GM23248 (cell line): ENCODE results near the gene SKAP2. TPM values are rescaled to one million over a fixed set of nuclear protein-coding genes. Genes with fewer than 3 reads are reported as not detected.

ENCODE experiments used
- DNase-seq: peaks from one replicate; pipeline ENCODE4 v3.0.0-alpha.2; 2015
- H2AFZ ChIP-seq: fragments of 200-600 bp; sonication (generic); 2 replicates; pipeline ENCODE4 v1.6.1; 2016; ENCODE audit warnings: antibody characterized with exemption
- H3F3A ChIP-seq: fragments of 200-600 bp; sonication (generic); 2 replicates; pipeline ENCODE4 v1.6.1; 2016; ENCODE audit warnings: mild to moderate bottlenecking, antibody characterized with exemption, mixed run types; ENCODE audit not compliant: insufficient read depth
- H3K27ac ChIP-seq: fragments of 200-600 bp; sonication (generic); 2 replicates; pipeline ENCODE4 v1.5.1; 2016; ENCODE audit warnings: mild to moderate bottlenecking
- H3K27me3 ChIP-seq: fragments of 200-600 bp; sonication (generic); replicated peaks from 2 replicates; pipeline ENCODE4 v1.6.1; 2016; ENCODE audit warnings: mild to moderate bottlenecking; ENCODE audit not compliant: insufficient read depth
- H3K36me3 ChIP-seq: fragments of 200-600 bp; sonication (generic); 2 replicates; pipeline ENCODE4 v1.6.1; 2016; ENCODE audit warnings: low read depth, mild to moderate bottlenecking
- H3K4me1 ChIP-seq: fragments of 200-600 bp; sonication (generic); 2 replicates; pipeline ENCODE4 v1.6.1; 2016; ENCODE audit warnings: mild to moderate bottlenecking; ENCODE audit not compliant: insufficient read depth
- H3K4me2 ChIP-seq: fragments of 200-600 bp; sonication (generic); one replicate; pipeline ENCODE4 v1.6.1; 2016; ENCODE audit warnings: mild to moderate bottlenecking; ENCODE audit not compliant: unreplicated experiment
- H3K4me3 ChIP-seq: fragments of 200-600 bp; sonication (generic); 2 replicates; pipeline ENCODE4 v1.5.1; 2016; ENCODE audit warnings: mild to moderate bottlenecking
- H3K79me2 ChIP-seq: fragments of 200-600 bp; sonication (generic); 2 replicates; pipeline ENCODE4 v1.6.1; 2016; ENCODE audit warnings: mild to moderate bottlenecking; ENCODE audit not compliant: insufficient read depth
- H3K9ac ChIP-seq: fragments of 200-600 bp; sonication (generic); 2 replicates; pipeline ENCODE4 v1.6.1; 2016; ENCODE audit warnings: mild to moderate bottlenecking
- H3K9me2 ChIP-seq: fragments of 200-600 bp; sonication (generic); 2 replicates; pipeline ENCODE4 v1.6.1; 2016; ENCODE audit warnings: mixed run types, mild to moderate bottlenecking, moderate library complexity; ENCODE audit not compliant: insufficient read depth
- H3K9me3 ChIP-seq: fragments of 200-600 bp; sonication (generic); one replicate; pipeline ENCODE4 v1.6.1; 2017; ENCODE audit warnings: low read depth
- H4K20me1 ChIP-seq: fragments of 200-600 bp; sonication (generic); 2 replicates; pipeline ENCODE4 v1.6.0; 2016; ENCODE audit not compliant: insufficient read depth
- EZH2 ChIP-seq: fragments of 200-600 bp; sonication (generic); IDR thresholded peaks from 2 replicates; pipeline ENCODE4 v1.6.1; 2018; ENCODE audit warnings: antibody characterized with exemption, mild to moderate bottlenecking; ENCODE audit not compliant: insufficient read depth, poor library complexity, severe bottlenecking
- EZH2phosphoT487 ChIP-seq: fragments of 200-600 bp; sonication (generic); IDR thresholded peaks from 2 replicates; pipeline ENCODE4 v1.6.1; 2018; ENCODE audit warnings: antibody characterized with exemption, moderate library complexity, mild to moderate bottlenecking, low read depth; ENCODE audit not compliant: insufficient read depth
- WGBS, 2 experiments: methylation state at CpG; one replicate each; pipeline ENCODE4 v1.1.6; 2015 to 2017; ENCODE audit warnings: low lambda C conversion rate in 2 of 2, low coverage in 1 of 2; ENCODE audit errors: missing lambda C conversion rate in 2 of 2; 5-methylcytosine and 5-hydroxymethylcytosine counted together
- in situ Hi-C: fragments of 300-500 bp; cut with MboI; formaldehyde crosslinking; loops from 2 replicates; pipeline ENCODE4 v1.15.0; 2020
- polyA plus RNA-seq: library from polyadenylated mRNA; unstranded; fragments of >200 nt; fragmentation: Nextera tagmentation; extraction: Ambion mirVana; gene quantifications from 2 replicates; pipeline ENCODE4 v1.2.1, GENCODE V29; 2016
- total RNA-seq: library from RNA; depleted of rRNA; stranded (reverse); fragments of >200 nt; shearing (Covaris generic); gene quantifications from 2 replicates; pipeline ENCODE4 v1.2.3, GENCODE V29; 2014

SKAP2 gene
- total and polyA plus RNA-seq, 2 experiments from 2014 or later, result 18.7 to 28.9 TPM

GRCh38 chr7:26865094-26865388 lies 651 bp upstream of the SKAP2 start:
- H3K9me2 ChIP-seq, result no peaks in the 10 kb centered on the region
- peaks cover 41% of the 10 kb centered on the region for H3K79me2 ChIP-seq
- no peaks in the 10 kb centered on the region for H3K27me3 ChIP-seq
- H3K9ac ChIP-seq, result peak overlapping the region; percentile 91
- in situ Hi-C loops, result no loop called here
- peak overlapping the region; percentile 93 for H2AFZ ChIP-seq
- peaks cover 10% of the 10 kb centered on the region; the same call in 1 of the 2 replicates for H3F3A ChIP-seq
- H3K36me3 ChIP-seq, result no peaks in the 10 kb centered on the region
- H3K4me3 ChIP-seq, result peak overlapping the region; percentile 94
- peak overlapping the region; percentile 86 for H3K4me2 ChIP-seq
- H3K9me3 ChIP-seq, result no peaks in the 10 kb centered on the region
- H3K27ac ChIP-seq, result peak overlapping the region; percentile 94
- 2 to 4% methylated on average over 11 of the region's 11 CpGs for WGBS, 2 experiments
- H4K20me1 ChIP-seq, result no peaks in the 10 kb centered on the region
- TF ChIP-seq EZH2, result no peak
- no peak for TF ChIP-seq EZH2phosphoT487
- H3K4me1 ChIP-seq, result peaks cover 12% of the 10 kb centered on the region
- DNase-seq, result peak; percentile 88

GRCh38 chr7:26863518-26864308 lies 677 bp downstream of the SKAP2 start:
- 13 to 16% methylated on average over 17 of the region's 17 CpGs for WGBS, 2 experiments
- H3K36me3 ChIP-seq, result no peaks in the 10 kb centered on the region
- peaks cover 54% of the 10 kb centered on the region for H3K79me2 ChIP-seq
- H4K20me1 ChIP-seq, result no peaks in the 10 kb centered on the region
- peak overlapping the region; percentile 94 for H3K4me3 ChIP-seq
- H3K27ac ChIP-seq, result peak overlapping the region; percentile 66
- H3K4me2 ChIP-seq, result peak overlapping the region; percentile 88
- H3K9ac ChIP-seq, result peak overlapping the region; percentile 91
- H3K4me1 ChIP-seq, result peaks cover 12% of the 10 kb centered on the region
- H3F3A ChIP-seq, result peaks cover 10% of the 10 kb centered on the region; the same call in 1 of the 2 replicates
- peak overlapping the region; percentile 97 for H2AFZ ChIP-seq
- peak; percentile 52 for DNase-seq
- TF ChIP-seq EZH2 (no peak), EZH2phosphoT487 (no peak)
- no peaks in the 10 kb centered on the region for H3K27me3 ChIP-seq
- in situ Hi-C loops, result no loop called here
- H3K9me2 ChIP-seq, result no peaks in the 10 kb centered on the region
- no peaks in the 10 kb centered on the region for H3K9me3 ChIP-seq

- Histone ChIP-seq H3K27ac (no peak overlapping the region), H3K9ac (no peak overlapping the region), H3K4me2 (no peak overlapping the region), H3K36me3 (no peaks in the 10 kb centered on the region), H2AFZ (no peak overlapping the region), H3K27me3 (no peaks in the 10 kb centered on the region), H4K20me1 (no peaks in the 10 kb centered on the region), H3F3A (peaks cover 10% of the 10 kb centered on the region; the same call in 1 of the 2 replicates), H3K9me2 (no peaks in the 10 kb centered on the region), H3K4me3 (peak overlapping the region; percentile 94; the same call in 1 of the 2 replicates), H3K79me2 (peaks cover 63% of the 10 kb centered on the region), H3K9me3 (no peaks in the 10 kb centered on the region), H3K4me1 (peaks cover 12% of the 10 kb centered on the region)
- no peak for DNase-seq
- 68 to 69% methylated on average over 2 of the region's 2 CpGs for WGBS, 2 experiments
- TF ChIP-seq EZH2phosphoT487, result no peak
- TF ChIP-seq EZH2, result no peak
- in situ Hi-C loops, result no loop called here
These were observed 1.6 kb downstream of the SKAP2 start for GRCh38 chr7:26862834-26863233.

GRCh38 chr7:26861050-26861449 lies 3.3 kb downstream of the SKAP2 start:
- H3K27ac ChIP-seq, result no peak overlapping the region
- no peaks in the 10 kb centered on the region for H3K9me2 ChIP-seq
- TF ChIP-seq EZH2 (no peak), EZH2phosphoT487 (no peak)
- DNase-seq, result no peak
- H2AFZ ChIP-seq, result no peak overlapping the region
- H3K4me3 ChIP-seq, result no peak overlapping the region
- no peaks in the 10 kb centered on the region for H3K9me3 ChIP-seq
- peaks cover 74% of the 10 kb centered on the region for H3K79me2 ChIP-seq
- no peak overlapping the region for H3K4me2 ChIP-seq
- peaks cover 10% of the 10 kb centered on the region; the same call in 1 of the 2 replicates for H3F3A ChIP-seq
- no peaks in the 10 kb centered on the region for H3K27me3 ChIP-seq
- no peaks in the 10 kb centered on the region for H4K20me1 ChIP-seq
- H3K9ac ChIP-seq, result no peak overlapping the region
- no peaks in the 10 kb centered on the region for H3K36me3 ChIP-seq
- in situ Hi-C loops, result no loop called here
- peaks cover 21% of the 10 kb centered on the region for H3K4me1 ChIP-seq
- WGBS, 2 experiments, result 50 to 60% methylated on average over 1 of the region's 1 CpG
